Measurements from ENCODE around the gene TMEM232. TPM values are rescaled to one million over a fixed set of nuclear protein-coding genes. Genes with fewer than 3 reads are reported as not detected.

The TMEM232 gene
- total and polyA plus RNA-seq, 9 of the 15 experiments (the other 6 are each of a cell fraction or from before 2014, with no cell fraction given): 0.09 to 2.2 (median 0.41) TPM

GRCh38 chr5:110735556-110735955 lies 9.1 kb upstream of the TMEM232 start:
- Histone ChIP-seq H3K27ac (ENCODE audit: extremely low read depth, low read depth, low read length) (no peak overlapping the region), H3K27me3 (ENCODE audit: control insufficient read depth in 2 of 2, insufficient read depth in 2 of 2, low read length in 2 of 2) (no peaks in the 10 kb centered on the region), H4K20me1 (replicated peaks; ENCODE audit: control insufficient read depth, insufficient read depth, low read length) (no peaks in the 10 kb centered on the region), H3K4me2 (ENCODE audit: insufficient read depth, low read length) (no peak overlapping the region), H3K9me1 (ENCODE audit: control insufficient read depth, insufficient read depth, low read length) (no peaks in the 10 kb centered on the region), H3K4me3 (no peak overlapping the region), H2AFZ (ENCODE audit: low read depth, low read length) (0 out of 2 replicates have a peak overlapping the region, but pooled peaks have one; percentile 23), H3K36me3 (ENCODE audit: control insufficient read depth, insufficient read depth, low read length) (no peaks in the 10 kb centered on the region; the same call in 2 of the 3 replicates), H3K79me2 (ENCODE audit: control insufficient read depth, insufficient read depth, low read length) (peaks cover 15% of the 10 kb centered on the region), H3K9ac (ENCODE audit: insufficient read depth in 1 of 2, low read depth in 2 of 2, low read length in 2 of 2) (no peak overlapping the region), H3K9me3 (replicated peaks; ENCODE audit: control insufficient read depth, insufficient read depth, low read depth, low read length) (no peaks in the 10 kb centered on the region), H3K4me1 (replicated peaks in 1 of 2; ENCODE audit: control insufficient read depth in 2 of 2, insufficient read depth in 2 of 2, low read length in 2 of 2) (0 out of 5 replicates have a peak, but pooled peaks cover 2 to 6% of the 10 kb centered on the region in 2 experiments)
- CTCF ChIA-PET (ENCODE audit: low intra/inter-chr PET ratio): no interaction called here
- ATAC-seq (no peak), FAIRE-seq (no peak), DNase-seq (ENCODE audit: extremely low read depth in 1 of 4, low spot score in 3 of 4) (no peak)
- intact Hi-C loops (cut with micrococcal nuclease) (no loop called here), in situ Hi-C loops (cut with MboI) (loop anchor here (25.0 kb wide), 1 partner anchor 377 kb away; no protein-coding TSS in a partner anchor)
- TF ChIP-seq PYGO2 (tag; IDR thresholded peaks at IDR 0.05) (no peak), ZNF274 (IDR thresholded peaks at IDR 0.05; ENCODE audit: borderline replicate concordance, low read depth, low read length) (no peak), ZBTB43 (CRISPR knock-in tag; IDR thresholded peaks at IDR 0.05) (no peak), KHSRP (IDR thresholded peaks at IDR 0.05) (no peak), TOE1 (IDR thresholded peaks at IDR 0.05; ENCODE audit: borderline replicate concordance) (no peak), TOE1 (CRISPR knock-in tag; IDR thresholded peaks at IDR 0.05; ENCODE audit: borderline replicate concordance, low read depth) (no peak), ZNF184 (CRISPR knock-in tag; IDR thresholded peaks at IDR 0.05) (no peak), ATF6 (CRISPR knock-in tag; IDR thresholded peaks at IDR 0.05) (no peak), MYC (IDR thresholded peaks at IDR 0.05; ENCODE audit: low read depth, low read length) (no peak), MYC (CRISPR knock-in tag; IDR thresholded peaks at IDR 0.05; ENCODE audit: borderline replicate concordance, low read depth) (no peak), CBFA2T3 (IDR thresholded peaks at IDR 0.05) (no peak), SP1 (CRISPR knock-in tag; IDR thresholded peaks at IDR 0.05) (no peak), RBM17 (IDR thresholded peaks at IDR 0.05; ENCODE audit: borderline replicate concordance, low read depth, low read length) (no peak), SPI1 (IDR thresholded peaks at IDR 0.05; ENCODE audit: borderline replicate concordance, low read depth, low read length) (no peak), ZNF41 (CRISPR knock-in tag; conservative IDR thresholded peaks at IDR 0.05) (no peak), ZBTB5 (IDR thresholded peaks at IDR 0.05) (no peak)
- POLR2A ChIA-PET: no interaction called here
- no TSS peak for BruUV-seq (replicated peaks)
- 0% methylated on average over 1 of the region's 1 CpG for whole genome bisulfite sequencing (ENCODE audit: insufficient coverage, low coverage, missing lambda C conversion rate)
